GM21381 (cell line): Measurements from ENCODE around the gene FAM107B.
"Not testable (repeated sequence)": the region's sequence is repeated elsewhere in the genome, so short reads cannot be mapped to it uniquely, and the experiment has no call there.

ENCODE experiments used
- ATAC-seq: cut with Tn5 transposase; IDR thresholded peaks from one replicate; pipeline ENCODE4 v1.9.1; 2021; ENCODE audit warnings: mild to moderate bottlenecking, moderate library complexity; ENCODE audit not compliant: unreplicated experiment

FAM107B gene

DNA sequence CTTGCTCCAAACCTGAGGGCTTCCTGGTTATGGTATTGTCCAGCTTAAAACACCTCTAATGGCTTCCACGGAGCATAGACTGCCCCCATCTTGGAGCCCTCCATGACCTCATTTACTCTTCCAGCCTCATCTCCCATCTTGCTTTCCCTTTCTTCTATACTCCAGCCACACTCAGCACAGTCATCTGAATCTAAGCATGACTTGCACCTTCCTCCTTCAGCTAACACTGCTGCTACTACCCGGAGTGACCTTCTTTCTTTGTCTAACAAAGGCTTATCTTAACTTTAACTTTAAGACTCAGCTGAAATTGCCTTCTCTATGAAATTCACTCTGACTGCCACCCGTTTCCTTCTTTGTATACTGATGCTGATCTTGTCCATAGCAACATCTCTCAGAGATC is 135.1 kb downstream of the FAM107B start:
- ATAC-seq, result no peak

DNA sequence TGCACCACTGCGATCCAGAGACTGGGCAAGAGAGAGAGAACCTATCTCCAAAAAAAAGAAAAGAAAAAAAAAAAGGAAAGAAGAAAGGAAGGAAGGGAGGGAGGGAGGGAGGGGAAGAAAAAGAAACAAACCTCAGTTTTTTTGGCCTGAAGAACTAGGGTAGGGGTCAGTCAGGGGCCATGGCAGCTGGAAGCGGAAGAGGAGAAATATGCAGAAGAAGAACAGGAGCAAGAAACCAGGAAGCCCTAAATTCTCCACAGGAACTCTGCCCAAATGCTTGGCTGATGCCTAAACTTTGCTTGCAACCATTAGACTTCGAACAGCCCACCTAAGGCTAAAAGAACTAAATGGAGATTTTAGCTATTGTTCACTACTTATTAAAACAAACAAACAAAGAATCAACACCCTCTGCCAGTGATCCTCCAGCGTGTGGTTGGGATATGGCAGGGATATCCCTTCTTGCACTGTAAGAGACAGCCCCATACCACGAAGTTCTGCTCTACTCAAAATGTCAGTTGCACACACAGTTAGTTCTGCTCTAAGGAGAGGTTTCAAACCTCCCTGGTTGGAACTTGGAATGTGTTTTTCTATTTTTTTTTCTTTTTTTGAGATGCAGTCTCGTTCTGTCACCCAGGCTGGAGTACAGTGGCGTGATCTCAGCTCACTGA is 139.5 kb downstream of the FAM107B start:
- no peak for ATAC-seq

DNA sequence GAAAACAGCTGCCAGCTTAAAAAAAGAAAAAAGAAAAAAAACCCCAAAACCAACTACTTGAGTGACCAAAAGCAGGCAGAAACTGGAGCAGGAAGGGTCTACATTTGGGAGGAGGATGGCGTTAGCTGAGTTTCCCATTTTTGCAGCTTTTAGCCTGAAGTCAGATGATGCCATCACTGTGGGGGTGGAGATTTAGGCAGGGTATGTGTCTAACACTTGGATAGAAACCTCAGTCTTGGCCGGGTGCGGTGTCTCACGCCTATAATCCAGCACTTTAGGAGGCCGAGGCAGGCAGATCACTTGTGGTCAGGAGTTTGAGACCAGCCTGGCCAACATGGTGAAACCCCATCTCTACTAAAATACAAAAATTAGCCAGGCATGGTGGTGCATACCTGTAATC is 140.1 kb downstream of the FAM107B start:
- ATAC-seq, result not testable (repeated sequence)

DNA sequence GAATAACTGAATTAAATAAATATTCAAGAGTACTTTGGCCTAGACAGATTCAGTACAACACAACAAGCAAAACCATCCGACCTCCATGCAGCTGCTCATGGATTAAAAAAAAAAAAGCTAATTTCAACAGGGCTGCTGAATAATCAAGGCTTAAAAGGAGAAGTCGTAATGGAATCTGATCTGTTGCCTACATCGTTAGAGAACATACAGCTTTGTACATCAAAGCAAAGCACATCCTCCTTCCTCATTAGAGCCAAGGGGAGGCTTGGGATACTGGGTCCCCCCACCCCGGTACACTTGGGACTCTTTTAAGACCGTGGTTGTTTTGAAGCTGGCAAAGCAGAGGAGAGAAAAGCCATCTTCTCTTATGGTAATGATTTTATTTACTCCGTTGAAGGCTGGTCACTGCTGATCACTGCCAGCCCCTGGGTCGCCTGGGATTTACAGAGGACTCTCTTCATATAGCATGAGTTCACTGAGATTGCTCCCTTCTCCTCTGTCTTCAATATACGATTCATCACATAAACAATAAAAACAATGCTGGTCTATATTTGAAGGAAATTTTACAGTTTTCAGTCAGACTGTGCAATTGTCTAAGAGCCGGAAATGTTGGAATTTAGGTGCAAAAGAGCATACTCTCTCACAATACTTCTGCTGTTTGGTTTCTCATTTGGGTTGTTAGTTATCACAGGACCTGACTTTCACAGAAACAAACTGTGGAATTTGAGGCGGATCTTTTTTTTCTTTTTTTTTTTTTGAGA is 148.8 kb downstream of the FAM107B start:
- ATAC-seq, result no peak

DNA sequence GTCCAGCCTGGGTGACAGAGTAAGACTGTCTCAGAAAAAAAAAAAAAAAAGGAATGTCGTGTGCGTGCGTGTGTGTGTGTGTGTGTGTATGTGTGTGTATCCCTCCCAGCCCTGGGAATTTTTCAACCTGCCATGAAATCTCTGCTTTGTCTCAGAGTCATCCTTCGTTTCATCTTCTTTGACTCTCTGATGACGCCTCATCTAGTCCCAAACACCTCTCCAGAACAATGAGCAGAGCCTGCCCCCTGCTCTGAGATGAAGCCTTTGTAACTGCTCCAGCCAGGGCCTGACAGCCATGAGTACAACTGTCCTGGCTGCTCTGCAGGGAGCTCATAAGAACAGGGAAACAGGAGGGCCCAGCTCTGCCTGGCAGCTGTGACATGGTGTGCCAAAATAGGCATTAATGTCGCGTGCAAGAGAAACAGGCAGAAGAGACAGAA is 149.5 kb downstream of the FAM107B start:
- no peak for ATAC-seq

DNA sequence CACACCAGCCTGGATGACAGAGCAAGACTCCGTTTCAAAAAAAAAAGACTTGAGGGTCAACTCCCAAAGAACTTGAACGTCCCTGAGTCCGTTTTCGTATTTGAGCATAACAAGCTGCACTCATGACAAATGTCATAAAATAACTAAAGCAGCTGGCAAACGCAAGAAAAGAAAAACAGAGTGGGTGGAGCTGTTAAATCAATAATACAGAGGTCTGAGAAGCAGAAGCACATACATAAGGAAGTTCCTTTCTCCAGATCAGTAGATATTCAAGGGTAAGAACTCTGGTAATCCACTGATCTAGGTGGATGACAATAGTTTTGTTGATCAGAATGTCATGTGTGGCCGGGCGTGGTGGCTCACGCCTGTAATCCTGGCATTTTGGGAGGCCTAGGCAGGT is 150.1 kb downstream of the FAM107B start:
- ATAC-seq, result no peak

DNA sequence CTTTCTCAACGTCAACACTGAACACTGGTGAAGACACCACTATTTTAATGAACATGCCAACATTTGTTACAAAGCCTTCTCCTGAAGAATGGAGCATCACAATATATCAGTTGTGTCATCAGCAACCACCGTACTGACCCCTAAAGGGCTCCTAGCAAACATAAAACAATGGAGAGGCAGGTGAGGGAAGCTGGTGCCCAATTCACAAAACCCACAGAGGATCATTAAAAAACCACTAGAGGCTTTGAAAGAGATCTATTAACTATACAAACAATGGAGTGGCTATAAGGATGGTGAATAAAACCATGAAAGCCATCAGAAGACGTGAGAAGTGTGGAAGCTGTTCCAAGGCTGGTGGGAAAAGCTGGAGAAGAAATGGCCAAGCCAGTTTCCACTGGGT is 150.8 kb downstream of the FAM107B start:
- ATAC-seq, result no peak

DNA sequence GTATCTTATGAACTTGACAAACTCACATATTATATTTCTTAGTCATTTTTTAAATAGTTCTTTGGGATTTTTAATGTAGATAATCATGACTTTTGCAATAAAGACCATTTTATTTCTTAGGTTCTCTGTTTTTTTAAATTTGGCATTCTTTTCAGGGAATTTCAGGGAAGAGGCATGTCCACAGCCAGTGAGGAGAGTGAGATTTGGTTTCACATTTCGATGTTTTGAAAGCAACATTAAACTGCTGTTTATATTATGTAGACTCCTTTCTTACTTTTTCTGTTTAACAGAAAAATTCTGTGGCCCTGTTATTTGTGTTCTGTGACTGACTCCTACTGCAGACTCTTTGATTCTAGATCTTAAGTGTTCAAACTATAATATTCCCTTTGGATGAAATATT is 153.7 kb downstream of the FAM107B start:
- ATAC-seq, result no peak

DNA sequence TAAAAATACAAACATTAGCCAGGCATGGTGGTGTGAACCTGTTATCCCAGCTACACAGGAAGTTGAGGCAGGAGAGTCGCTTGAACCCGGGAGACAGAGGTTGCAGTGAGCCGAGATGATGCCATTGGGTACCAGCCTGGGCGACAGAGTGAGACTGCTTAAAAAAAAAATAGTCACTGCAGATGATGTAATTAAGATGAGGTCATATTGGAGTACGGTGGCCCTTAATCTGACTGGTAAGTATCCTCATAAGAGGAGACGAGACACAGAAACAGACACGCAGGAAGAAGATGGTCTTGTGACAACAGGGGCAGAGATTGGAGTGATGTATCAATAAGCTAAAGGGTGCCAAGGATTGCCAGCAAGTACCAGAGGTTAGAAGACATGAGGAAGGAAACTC is 156.0 kb downstream of the FAM107B start:
- ATAC-seq, result no peak

DNA sequence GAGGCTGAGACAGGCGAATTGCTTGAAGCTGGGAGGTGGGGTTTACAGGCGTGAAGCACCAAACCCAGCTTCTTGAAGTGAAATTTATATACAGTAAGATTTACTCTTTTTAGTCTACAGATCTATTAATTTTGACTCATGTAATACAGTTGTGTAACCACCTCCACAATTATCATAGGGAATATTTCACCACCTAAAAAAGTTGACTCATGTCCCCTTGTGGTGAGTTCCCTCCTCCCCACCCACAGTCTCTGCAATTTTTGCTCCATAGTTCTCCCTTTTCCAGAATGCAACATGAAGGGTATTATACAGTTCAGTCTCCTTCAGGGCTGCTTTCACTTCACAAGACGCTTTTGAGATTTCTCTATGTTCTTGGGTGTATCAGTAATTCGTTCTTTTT is 156.8 kb downstream of the FAM107B start:
- no peak for ATAC-seq

DNA sequence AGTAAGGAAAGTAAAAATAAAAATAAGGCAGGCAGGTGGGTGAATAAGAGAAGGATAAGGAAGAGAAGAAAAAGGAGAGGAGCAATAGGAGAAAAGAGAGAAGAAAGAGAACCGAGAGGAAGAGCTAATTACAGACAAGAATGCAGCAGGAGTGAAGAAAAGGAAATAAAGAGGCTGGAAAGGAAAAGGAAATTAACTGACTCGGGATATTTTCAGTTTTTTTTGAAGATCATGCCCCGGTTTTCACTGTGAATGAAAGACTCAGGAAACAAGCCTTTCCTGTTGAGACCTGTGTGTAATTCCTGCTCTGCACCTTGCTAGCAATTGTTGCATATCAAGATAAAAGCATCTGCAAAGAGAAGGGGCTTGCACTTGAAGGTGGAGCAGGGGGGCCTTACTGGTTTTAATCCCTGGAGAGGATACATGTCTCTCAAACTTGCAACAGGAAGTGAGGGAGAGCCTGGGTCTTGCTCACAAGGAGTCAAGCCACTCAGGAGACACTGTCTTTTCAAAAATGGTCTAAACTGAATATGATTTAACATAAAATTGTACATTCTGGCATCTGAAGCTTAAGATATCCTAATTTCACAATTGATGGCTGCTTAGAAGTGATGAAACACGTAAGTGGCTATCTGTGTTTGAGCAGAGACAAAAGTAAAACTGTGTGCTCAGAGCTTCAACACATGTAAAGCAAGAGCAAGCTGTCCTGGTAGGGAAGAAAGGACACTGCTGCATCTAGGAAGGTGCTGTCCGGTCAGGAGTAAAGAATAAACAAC is 157.6 kb downstream of the FAM107B start:
- ATAC-seq, result no peak

DNA sequence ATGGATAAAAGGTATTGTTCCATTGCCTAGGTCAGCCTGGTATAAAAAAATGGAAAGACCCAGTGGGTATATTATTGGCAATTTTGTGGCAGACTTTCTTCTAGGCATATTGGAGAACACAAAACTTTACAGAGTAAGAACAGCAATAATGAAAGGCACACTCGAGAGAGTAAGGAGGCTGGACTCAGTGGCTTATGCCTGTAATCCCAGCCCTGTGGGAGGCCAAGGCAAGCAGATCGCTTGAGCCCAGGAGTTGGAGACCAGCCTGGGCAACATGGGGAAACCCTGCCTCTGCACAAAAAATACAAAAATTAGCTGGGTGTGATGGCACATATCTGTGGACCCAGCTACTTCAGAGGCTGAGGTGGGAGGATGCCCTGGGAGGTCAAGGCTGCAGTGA is 158.2 kb downstream of the FAM107B start:
- no peak for ATAC-seq

DNA sequence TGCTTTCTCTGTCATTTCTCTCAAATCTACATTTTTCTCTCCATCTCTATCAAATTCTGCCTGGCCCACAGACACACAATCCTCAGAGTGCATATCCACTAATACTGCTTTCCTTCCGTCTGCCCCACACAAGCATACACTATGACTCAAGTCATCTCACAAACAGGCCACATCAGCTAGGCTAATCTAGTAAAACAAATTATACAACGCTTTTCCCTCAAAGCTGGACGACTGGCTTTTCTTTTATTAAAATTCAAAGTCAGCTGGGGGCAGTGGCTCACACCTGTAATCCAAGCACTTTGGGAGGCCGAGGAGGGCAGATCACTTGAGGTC is 161.1 kb downstream of the FAM107B start:
- ATAC-seq, result no peak

DNA sequence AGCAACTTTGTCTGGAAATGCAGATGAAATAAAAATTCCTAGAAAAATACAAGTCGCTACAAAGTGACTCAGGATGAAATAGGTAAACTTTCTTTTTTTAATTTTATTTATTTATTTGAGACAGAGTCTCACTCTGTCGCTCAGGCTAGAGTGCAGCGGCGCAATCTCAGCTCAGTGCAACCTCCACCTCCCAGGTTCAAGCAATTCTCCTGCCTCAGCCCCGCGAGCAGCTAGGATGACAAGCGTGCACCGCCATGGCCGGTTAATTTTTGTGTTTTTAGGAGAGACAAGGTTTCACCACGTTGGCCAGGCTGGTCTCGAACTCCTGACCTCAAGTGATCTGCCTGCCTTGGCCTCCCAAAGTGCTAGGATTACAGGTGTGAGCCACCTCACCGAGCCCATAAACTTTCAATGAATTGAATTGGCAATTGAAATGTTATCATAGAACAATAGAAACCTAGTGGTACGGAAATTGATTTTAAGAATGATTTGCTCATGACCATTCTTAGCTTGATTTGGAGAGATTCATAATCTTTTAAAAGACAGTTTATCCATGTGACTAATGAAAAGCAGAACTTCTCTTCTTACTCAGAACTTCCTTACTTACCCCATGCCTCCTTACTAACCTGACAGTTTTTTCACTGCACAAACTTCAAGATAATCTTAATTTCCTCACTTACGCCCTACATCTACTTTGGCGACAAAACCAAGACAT is 161.7 kb downstream of the FAM107B start:
- no peak for ATAC-seq

DNA sequence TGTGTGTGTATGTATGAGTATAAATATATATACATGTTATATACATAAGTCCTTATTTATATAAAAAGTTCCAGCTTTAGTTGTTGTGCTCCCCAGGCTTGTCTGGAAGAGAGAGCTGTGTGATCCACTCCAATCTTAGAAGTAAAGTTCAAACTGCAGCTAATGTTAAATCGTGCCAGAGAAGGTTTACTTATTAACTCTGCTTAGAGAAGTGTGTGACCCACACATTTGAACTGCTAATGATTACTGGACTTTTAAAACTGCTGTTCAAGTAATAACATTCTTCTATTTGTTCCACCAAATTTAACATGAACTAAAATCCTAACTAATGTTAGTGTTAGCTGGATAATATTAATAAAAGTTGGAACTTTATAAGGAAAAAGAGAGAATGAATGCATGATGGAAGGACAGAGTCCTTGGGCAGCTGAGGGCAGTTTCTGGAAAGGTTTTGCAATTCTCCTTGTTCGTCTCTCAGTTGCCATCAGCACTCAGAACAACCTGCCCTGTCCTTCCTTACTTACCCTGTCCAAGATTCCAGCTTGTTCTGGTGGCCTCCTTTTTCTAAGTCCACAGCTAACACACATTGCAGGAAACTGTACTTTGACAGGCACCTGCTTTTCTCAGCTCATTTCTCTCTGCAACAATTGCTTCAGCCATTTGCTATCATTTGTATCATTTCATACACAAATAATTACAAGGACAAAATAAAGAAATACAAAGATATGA is 162.6 kb downstream of the FAM107B start:
- ATAC-seq, result peak; percentile 43

DNA sequence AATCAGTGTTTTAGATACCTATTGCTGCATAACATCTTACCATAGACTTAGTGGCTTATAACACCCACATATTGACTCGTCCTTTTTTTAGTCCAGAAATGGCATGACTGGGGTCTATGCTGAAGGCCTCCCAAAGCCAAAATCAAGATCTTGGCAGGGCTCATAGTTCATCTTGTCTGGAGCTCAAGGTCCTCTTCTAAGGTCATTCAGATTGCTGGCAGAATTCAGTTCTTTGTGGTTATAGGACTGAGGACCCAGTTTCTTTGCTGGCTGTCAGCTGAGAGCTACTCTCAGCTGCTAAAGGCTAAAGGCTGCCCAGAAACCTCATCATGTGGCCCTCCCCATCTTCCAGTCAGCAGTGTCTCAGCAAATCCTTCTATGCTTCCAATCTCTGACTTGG is 165.5 kb downstream of the FAM107B start:
- no peak for ATAC-seq

DNA sequence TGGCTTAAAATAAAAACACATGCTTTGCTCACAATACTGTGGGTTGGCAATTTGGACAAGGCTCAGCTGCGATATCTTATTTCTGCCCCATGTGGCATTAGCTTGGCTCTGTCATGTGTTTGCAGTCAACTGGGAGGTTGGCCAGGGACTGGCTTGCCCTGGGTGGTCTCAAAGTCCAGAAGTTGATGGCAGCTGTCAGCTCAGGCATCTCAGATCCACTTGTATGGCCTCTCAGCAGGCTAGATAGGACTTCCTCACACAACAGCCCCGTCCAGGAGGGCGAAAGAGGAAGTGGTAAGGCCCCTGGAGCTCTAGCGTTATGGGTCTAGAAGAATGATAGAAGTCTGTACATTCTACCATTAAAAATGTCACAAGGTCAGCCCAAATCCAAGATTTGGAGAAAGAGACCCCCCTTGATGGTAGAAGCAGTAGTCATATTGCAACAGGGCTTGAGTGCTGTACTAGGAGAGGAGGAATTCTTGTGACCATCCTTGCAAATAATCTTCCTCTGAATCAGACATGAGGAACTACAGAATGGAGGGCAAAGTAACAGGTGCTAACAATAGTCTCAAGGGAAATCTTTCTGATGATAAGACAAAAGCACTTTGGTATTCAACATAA is 166.2 kb downstream of the FAM107B start:
- no peak for ATAC-seq

DNA sequence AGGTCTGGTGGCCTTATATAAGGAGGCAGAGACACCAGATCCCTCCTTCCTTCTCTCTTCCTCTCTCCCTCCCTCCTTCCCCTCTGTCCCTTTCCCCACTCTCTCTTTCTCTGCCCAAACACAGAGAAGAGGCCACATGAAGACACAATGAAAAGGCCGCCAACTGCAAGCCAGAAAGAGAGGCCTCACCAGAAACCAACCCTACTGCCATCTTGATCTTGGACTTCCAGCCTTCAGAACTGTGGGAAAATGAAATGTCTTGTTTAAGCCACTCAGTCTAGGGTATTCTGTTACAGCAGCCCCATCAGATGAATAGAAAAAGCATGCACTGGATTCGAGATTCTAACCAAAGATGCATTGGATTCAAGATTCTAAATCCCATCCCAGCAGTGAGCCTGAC is 168.1 kb downstream of the FAM107B start:
- no peak for ATAC-seq

DNA sequence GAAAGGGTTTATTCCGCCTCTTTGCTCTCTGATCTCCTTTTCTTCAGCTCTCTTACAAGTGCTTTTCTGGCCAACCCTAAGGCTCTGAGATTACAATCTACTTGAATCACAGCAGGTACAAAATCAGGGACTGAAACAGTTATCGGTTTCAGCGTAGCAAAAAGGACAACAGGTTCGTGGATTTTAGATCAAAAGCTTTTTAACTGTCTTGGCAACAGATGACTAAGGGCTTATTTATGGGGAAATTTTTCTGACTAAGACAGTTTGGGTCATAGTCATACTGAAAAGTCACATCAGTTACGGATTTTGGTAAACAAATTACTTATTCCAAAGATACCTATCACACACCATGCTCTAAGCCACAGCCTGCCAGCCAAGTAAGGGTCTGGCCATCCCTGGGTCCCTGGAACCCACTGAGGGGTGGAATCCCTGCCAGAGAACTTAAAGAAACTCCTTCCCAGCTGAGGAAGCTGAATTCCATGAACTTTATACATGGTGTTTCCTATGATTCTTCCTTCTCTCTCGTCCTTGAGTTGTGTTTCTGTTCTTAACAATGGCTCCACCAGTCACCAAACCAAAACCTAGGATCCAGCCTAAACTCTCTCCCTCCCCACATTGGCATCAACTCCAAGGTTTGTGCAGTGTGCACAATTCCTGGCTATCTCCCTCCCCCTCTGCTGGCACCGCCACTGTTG is 169.3 kb downstream of the FAM107B start:
- peak; percentile 30 for ATAC-seq
